ENCODE data around the gene ANKRD63. TPM values are rescaled to one million over a fixed set of nuclear protein-coding genes. Genes with fewer than 3 reads are reported as not detected.
A peak's percentile ranks its signal among the peaks of the same experiment; 100 is the strongest.

Gene ANKRD63
- total RNA-seq, 4 donors from 2014 or later = not detected

- no peak overlapping the region for H3K4me3 ChIP-seq
- H3K4me1 ChIP-seq = peaks cover 0 to 36% (median 8%) of the 10 kb centered on the region in 4 donors
- no peak for DNase-seq
- H3K9me3 ChIP-seq = no peaks in the 10 kb centered on the region
- intact Hi-C loops (cut with DNase I; ENCODE audit: low total_unique reads) = no loop called here
- TF ChIP-seq POLR2AphosphoS5 (IDR thresholded peaks at IDR 0.05) = no peak
- no peak for TF ChIP-seq CTCF (IDR thresholded peaks at IDR 0.05)
- no peak for TF ChIP-seq EP300 (IDR thresholded peaks at IDR 0.05; ENCODE audit: low read depth)
- no peak for TF ChIP-seq POLR2A (IDR thresholded peaks at IDR 0.05)
- peak overlapping the region in 1 of 4 donors; percentile 84 for H3K27ac ChIP-seq
- WGBS, 2 donors (ENCODE audit: low coverage in 1 of 2) = 77 to 88% methylated on average over 4 to 8 of the region's 8 CpGs
- in situ Hi-C loops (cut with MboI; ENCODE audit: low pct_ligation_motif_present in 1 of 4, low pct_unique_long_range_greater_than_20kb in 1 of 4, low sequenced_read_pairs in 3 of 4) = loop anchor here in 1 of 4 donors (25.0 kb wide), 1 partner anchor 103 kb away; the partner anchor contains the start of gene IVD
- H3K36me3 ChIP-seq = no peaks in the 10 kb centered on the region
- H3K27me3 ChIP-seq = no peaks in the 10 kb centered on the region
Measured at GRCh38 chr15:40309344-40309862, 26.5 kb upstream of the ANKRD63 start.

GRCh38 chr15:40307421-40308211 lies 24.8 kb upstream of the ANKRD63 start, which contains the start of gene PLCB2:
TSS of gene PLCB2 (minus strand) at chr15:40307935. CDS start at chr15:40307672, 263 bp downstream.
- Histone ChIP-seq H3K9me3 (no peaks in the 10 kb centered on the region), H3K27ac (peak within 1 kb of the TSS; percentile 65 to 84 (median 80)), H3K4me1 (peaks cover 0 to 24% (median 0%) of the 10 kb centered on the region in 4 donors), H3K36me3 (no peaks in the 10 kb centered on the region), H3K4me3 (peak within 1 kb of the TSS in 3 of 4 donors; percentile 2 to 44 (median 7)), H3K27me3 (no peaks in the 10 kb centered on the region)
- WGBS, 2 donors (ENCODE audit: low coverage in 1 of 2) = 42% methylated on average over 13 of the region's 15 CpGs; no CpG with 5 or more reads in 1 of the 2 donors
- in situ Hi-C loops (cut with MboI; ENCODE audit: low pct_ligation_motif_present in 1 of 4, low pct_unique_long_range_greater_than_20kb in 1 of 4, low sequenced_read_pairs in 3 of 4) (loop anchor here in 1 of 4 donors (25.0 kb wide), 1 partner anchor 105 kb away; the partner anchor contains the start of gene IVD), intact Hi-C loops (cut with DNase I; ENCODE audit: low total_unique reads) (no loop called here)
- peak; percentile 55 for DNase-seq
- TF ChIP-seq EP300 (IDR thresholded peaks at IDR 0.05; ENCODE audit: low read depth) (no peak), POLR2AphosphoS5 (IDR thresholded peaks at IDR 0.05) (peak in 2 of 3 donors; percentile 40 to 66), POLR2A (IDR thresholded peaks at IDR 0.05) (peak; percentile 46), CTCF (IDR thresholded peaks at IDR 0.05) (peak in 2 of 5 experiments; percentile 9 to 23)

- Histone ChIP-seq H3K4me1 (peaks cover 0 to 24% (median 0%) of the 10 kb centered on the region in 4 donors), H3K27ac (peak overlapping the region; percentile 65 to 84 (median 80)), H3K36me3 (no peaks in the 10 kb centered on the region), H3K4me3 (peak overlapping the region in 2 of 4 donors; percentile 7 to 44), H3K27me3 (no peaks in the 10 kb centered on the region), H3K9me3 (no peaks in the 10 kb centered on the region)
- in situ Hi-C loops (cut with MboI; ENCODE audit: low pct_ligation_motif_present in 1 of 4, low pct_unique_long_range_greater_than_20kb in 1 of 4, low sequenced_read_pairs in 3 of 4) = loop anchor here in 1 of 4 donors (25.0 kb wide), 1 partner anchor 105 kb away; the partner anchor contains the start of gene IVD
- intact Hi-C loops (cut with DNase I; ENCODE audit: low total_unique reads) = no loop called here
- TF ChIP-seq EP300 (IDR thresholded peaks at IDR 0.05; ENCODE audit: low read depth) (no peak), POLR2AphosphoS5 (IDR thresholded peaks at IDR 0.05) (no peak), POLR2A (IDR thresholded peaks at IDR 0.05) (no peak), CTCF (IDR thresholded peaks at IDR 0.05) (no peak)
- no peak for DNase-seq
- WGBS, 2 donors (ENCODE audit: low coverage in 1 of 2) = 66% methylated on average over 7 of the region's 7 CpGs; no CpG with 5 or more reads in 1 of the 2 donors
Measured at GRCh38 chr15:40306908-40307307, 24.0 kb upstream of the ANKRD63 start.

GRCh38 chr15:40306371-40306770 lies 23.5 kb upstream of the ANKRD63 start:
- no peak for DNase-seq
- Histone ChIP-seq H3K9me3 (no peaks in the 10 kb centered on the region), H3K27me3 (no peaks in the 10 kb centered on the region), H3K36me3 (no peaks in the 10 kb centered on the region), H3K27ac (peak overlapping the region in 2 of 4 donors; percentile 65 to 83), H3K4me3 (peak overlapping the region in 2 of 4 donors; percentile 7 to 44), H3K4me1 (peaks cover 0 to 24% (median 0%) of the 10 kb centered on the region in 4 donors)
- in situ Hi-C loops (cut with MboI; ENCODE audit: low pct_ligation_motif_present in 1 of 4, low pct_unique_long_range_greater_than_20kb in 1 of 4, low sequenced_read_pairs in 3 of 4) = loop anchor here in 1 of 4 donors (25.0 kb wide), 1 partner anchor 106 kb away; the partner anchor contains the start of gene IVD
- intact Hi-C loops (cut with DNase I; ENCODE audit: low total_unique reads) = no loop called here
- WGBS, 2 donors (ENCODE audit: low coverage in 1 of 2) = 74% methylated on average over 5 of the region's 5 CpGs; no CpG with 5 or more reads in 1 of the 2 donors
- TF ChIP-seq POLR2A (IDR thresholded peaks at IDR 0.05) (no peak), EP300 (IDR thresholded peaks at IDR 0.05; ENCODE audit: low read depth) (no peak), CTCF (IDR thresholded peaks at IDR 0.05) (no peak), POLR2AphosphoS5 (IDR thresholded peaks at IDR 0.05) (no peak)
